Ishikawa (cell line): ENCODE data around the gene KCNG1.

Experiments used
- CREB1 ChIP-seq: IDR thresholded peaks from 2 replicates; pipeline ENCODE4 v1.6.1; 2012; ENCODE audit warnings: low read depth
- EGR1 ChIP-seq: IDR thresholded peaks from 2 replicates; pipeline ENCODE4 v1.6.1; 2012
- EP300 ChIP-seq: IDR thresholded peaks from 2 replicates; pipeline ENCODE4 v1.6.1; 2012; ENCODE audit warnings: borderline replicate concordance
- FOXM1 ChIP-seq: IDR thresholded peaks from 2 replicates; pipeline ENCODE4 v1.6.1; 2012; ENCODE audit warnings: low read depth, borderline replicate concordance
- NFIC ChIP-seq: IDR thresholded peaks from 2 replicates; pipeline ENCODE4 v1.6.1; 2012
- RAD21 ChIP-seq: IDR thresholded peaks from 2 replicates; pipeline ENCODE4 v1.6.1; 2012; ENCODE audit warnings: low read depth
- REST ChIP-seq: IDR thresholded peaks from 2 replicates; pipeline ENCODE4 v1.6.1; 2012; ENCODE audit warnings: low read depth, mild to moderate bottlenecking
- TAF1 ChIP-seq: IDR thresholded peaks from 2 replicates; pipeline ENCODE4 v1.6.1; 2012; ENCODE audit warnings: low read depth, mild to moderate bottlenecking
- TCF12 ChIP-seq: IDR thresholded peaks from 2 replicates; pipeline ENCODE4 v1.6.1; 2012; ENCODE audit warnings: low read depth
- TEAD4 ChIP-seq: IDR thresholded peaks from 2 replicates; pipeline ENCODE4 v1.6.1; 2012
- YY1 ChIP-seq: IDR thresholded peaks from 2 replicates; pipeline ENCODE4 v1.6.1; 2012; ENCODE audit warnings: low read depth
- ZBTB7A ChIP-seq: IDR thresholded peaks from 2 replicates; pipeline ENCODE4 v1.6.1; 2012; ENCODE audit warnings: low read depth
- TF ChIP-seq, protein P1 (sequence below): IDR thresholded peaks from 2 replicates; pipeline ENCODE4 v1.6.1; 2012
- TF ChIP-seq, protein P2 (sequence below): IDR thresholded peaks from 2 replicates; pipeline ENCODE4 v1.6.1; 2012

DNA sequence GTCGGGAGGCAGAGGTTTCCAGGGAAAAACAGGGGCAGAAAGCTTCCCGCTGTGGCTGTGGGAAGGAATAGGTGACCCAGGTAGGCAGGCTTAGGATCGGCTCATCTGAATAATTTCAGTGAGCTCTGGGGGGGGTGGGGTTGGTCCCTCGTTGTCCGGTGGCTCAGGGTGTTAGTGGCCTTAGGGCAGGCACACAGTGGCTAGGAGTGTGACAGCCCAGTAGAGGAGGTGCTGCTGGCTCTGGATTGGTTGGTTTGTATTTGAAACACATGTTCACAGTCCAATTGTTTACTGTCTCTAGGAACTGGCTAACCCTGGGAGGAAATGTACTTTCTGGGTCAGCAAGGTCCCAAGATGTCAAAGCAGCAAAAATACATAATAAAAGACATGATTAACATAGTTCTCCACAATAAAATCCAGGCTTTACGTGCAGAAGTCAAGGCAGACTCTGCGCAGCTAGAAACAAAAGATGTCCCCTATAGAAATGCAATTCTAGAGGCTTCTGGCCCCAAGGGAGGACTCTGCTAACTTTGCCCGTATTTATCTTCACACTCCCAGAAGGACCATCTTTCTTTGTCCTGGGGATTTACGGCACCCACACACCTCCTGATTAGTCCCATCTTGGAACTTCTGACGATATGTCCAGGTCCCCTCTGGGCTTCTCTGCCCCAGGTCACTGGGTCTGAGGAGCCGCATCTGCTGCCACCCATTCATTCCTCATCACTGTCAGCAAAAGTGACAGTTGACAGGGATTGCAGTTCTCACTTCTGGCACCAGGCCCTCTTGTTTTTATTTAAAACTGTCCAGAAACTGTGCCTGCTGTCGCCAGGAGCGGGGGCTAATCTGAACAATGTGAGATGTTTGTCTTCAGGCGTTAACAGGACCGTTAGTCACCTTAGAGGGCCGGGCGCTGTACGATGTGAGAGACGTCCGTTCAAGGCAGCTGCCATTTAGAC is 45.6 kb downstream of the KCNG1 start:
- TF ChIP-seq EGR1 = no peak
- TF ChIP-seq TEAD4 = no peak
- no peak for TF ChIP-seq EP300
- TF ChIP-seq TAF1 = no peak
- TF ChIP-seq RAD21 = no peak
- TF ChIP-seq, protein P1, sequence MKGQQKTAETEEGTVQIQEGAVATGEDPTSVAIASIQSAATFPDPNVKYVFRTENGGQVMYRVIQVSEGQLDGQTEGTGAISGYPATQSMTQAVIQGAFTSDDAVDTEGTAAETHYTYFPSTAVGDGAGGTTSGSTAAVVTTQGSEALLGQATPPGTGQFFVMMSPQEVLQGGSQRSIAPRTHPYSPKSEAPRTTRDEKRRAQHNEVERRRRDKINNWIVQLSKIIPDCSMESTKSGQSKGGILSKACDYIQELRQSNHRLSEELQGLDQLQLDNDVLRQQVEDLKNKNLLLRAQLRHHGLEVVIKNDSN = no peak
- no peak for TF ChIP-seq REST
- TF ChIP-seq, protein P2, sequence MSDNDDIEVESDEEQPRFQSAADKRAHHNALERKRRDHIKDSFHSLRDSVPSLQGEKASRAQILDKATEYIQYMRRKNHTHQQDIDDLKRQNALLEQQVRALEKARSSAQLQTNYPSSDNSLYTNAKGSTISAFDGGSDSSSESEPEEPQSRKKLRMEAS = no peak
- no peak for TF ChIP-seq YY1
- TF ChIP-seq CREB1 = no peak
- TF ChIP-seq ZBTB7A = no peak
- no peak for TF ChIP-seq TCF12
- no peak for TF ChIP-seq FOXM1
- TF ChIP-seq NFIC = no peak
